A172 (cell line): ENCODE data around the gene SPOCK1. TPM values are rescaled to one million over a fixed set of nuclear protein-coding genes. Genes with fewer than 3 reads are reported as not detected.
A peak's percentile ranks its signal among the peaks of the same experiment; 100 is the strongest.

Experiments
- DNase-seq: peaks from one replicate; pipeline ENCODE4 v3.0.0-alpha.2; 2015; ENCODE audit warnings: low spot score
- total RNA-seq: library from RNA; depleted of rRNA; stranded (reverse); fragments of >200 nt; shearing (Covaris generic); gene quantifications from 2 replicates; pipeline ENCODE4 v1.2.3, GENCODE V29; 2014

The SPOCK1 gene
- total RNA-seq, 1 experiment from 2014 or later = 6.5 TPM

GRCh38 chr5:137115152-137115551 is 384.0 kb downstream of the SPOCK1 start:
- no peak for DNase-seq

DNA sequence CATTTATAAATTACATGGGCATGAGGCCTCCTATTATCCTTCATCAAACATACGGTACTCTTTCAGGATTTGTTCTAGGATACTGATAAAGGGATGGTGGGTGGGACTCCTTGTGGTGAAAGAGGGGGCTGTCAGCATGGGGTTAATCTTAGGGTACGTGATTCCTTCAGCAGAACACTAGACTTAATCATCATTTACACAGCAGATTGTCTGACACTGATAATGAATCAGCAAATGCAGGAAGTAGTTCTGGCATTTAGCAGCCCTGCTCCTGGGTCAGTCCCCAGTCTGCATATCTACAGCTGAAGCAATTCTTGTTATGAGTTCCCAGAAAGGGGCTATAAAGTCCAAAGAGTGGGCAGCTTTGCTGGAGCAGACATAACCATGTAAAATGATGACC is 384.6 kb downstream of the SPOCK1 start:
- peak; percentile 23 for DNase-seq

DNA sequence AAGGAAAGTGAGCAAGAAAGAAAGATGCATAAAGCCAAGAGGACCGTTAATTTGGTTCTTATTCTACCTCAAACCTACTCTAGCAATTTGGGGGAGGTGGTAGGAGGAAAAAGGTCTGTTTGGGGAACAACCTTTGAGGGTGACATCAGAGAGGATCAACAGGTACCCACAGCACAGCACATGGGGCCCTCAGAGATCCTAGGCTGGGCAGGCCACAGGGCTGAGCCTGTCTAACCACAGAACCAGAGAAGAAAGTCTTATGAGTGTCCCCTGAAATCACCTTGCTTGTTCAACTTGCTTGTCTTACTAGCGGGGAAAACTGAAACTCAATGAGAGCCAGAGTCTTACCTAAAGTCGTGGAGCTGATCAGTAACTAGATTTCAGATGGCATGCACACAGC is 385.2 kb downstream of the SPOCK1 start:
- DNase-seq = no peak

DNA sequence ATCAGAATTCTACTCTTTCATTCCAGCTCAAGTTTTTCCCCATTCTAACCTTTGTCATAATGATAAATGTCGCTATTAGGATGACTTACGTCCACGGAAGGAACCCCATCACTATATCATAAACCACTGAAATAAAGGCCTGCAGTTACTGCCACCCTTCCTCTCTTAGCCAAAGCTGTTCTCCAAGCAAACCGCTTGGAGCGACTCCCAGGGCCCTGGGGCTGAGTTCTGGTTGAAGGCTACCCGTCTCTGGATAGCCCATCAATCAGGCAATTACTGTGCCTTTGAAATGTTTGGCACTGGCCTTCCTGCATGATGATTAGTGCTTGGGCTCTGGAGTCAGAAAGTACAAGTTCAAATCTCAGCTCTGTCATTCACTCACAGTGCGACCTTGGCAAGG is 386.0 kb downstream of the SPOCK1 start:
- DNase-seq = no peak

DNA sequence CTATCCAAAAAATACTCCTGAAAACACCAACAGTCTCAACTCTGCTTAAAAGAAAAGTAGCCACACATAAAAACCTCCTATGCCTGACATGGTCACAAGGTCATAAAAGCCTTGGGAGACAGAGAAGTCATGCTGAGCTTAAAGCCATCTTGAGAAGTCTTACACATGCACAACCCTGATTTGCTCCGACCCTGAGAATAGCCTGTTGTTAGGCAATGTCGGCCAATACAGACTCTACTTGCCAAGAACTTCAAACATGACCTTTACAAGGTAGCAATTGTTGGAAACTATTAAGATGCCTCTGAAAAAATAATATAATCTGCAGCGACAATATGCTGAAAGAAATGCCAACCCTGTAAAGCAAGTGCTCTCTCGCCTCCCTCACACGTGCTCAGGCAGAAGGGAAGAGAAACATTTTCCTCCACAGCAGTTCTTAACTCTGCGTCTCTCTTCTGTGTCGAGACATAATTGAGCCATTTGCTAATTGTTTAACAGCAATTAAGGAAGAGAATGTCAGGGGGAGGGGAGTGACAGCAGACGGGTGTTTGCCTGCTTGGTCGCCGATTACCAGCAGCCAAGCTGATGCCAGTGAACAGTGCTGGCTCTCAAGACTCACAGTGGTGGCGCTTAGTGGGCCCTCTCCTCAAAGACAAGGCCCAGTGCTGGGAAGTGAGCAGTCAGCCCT is 393.6 kb downstream of the SPOCK1 start:
- no peak for DNase-seq

GRCh38 chr5:137101544-137101943 is 397.6 kb downstream of the SPOCK1 start:
- DNase-seq = no peak

DNA sequence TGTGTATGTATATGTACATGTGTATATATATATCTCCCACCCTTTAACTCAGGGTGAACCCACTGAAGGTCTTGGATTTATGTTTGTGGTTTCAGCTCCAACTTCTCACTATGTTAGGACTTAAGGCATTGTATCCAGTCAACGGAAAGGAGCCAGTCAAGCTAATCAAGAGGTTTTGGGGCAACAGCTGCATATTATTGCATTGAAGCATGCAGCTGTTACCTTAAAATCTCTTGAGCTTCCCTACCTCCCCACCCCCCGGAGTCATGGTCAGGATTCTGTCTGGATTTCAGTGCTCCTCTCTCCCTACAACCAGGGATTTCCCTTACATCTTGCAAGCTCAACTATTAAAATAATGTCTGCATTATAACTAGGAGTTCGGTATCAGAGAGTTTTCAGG is 399.5 kb downstream of the SPOCK1 start:
- DNase-seq = no peak

- DNase-seq = no peak
Measured at GRCh38 chr5:137098663-137099062, 400.5 kb downstream of the SPOCK1 start.

- DNase-seq = no peak
Measured at GRCh38 chr5:137098238-137098637, 400.9 kb downstream of the SPOCK1 start.

GRCh38 chr5:137097203-137097602 is 401.9 kb downstream of the SPOCK1 start:
- DNase-seq = no peak

GRCh38 chr5:137096149-137097103 is 402.7 kb downstream of the SPOCK1 start:
- peak; percentile 31 for DNase-seq

GRCh38 chr5:137095597-137095996 is 403.5 kb downstream of the SPOCK1 start:
- DNase-seq = no peak

GRCh38 chr5:137092831-137093230 is 406.3 kb downstream of the SPOCK1 start:
- DNase-seq = no peak

GRCh38 chr5:137091472-137091871 is 407.7 kb downstream of the SPOCK1 start:
- DNase-seq = no peak

GRCh38 chr5:137090721-137091120 is 408.4 kb downstream of the SPOCK1 start:
- DNase-seq = no peak

DNA sequence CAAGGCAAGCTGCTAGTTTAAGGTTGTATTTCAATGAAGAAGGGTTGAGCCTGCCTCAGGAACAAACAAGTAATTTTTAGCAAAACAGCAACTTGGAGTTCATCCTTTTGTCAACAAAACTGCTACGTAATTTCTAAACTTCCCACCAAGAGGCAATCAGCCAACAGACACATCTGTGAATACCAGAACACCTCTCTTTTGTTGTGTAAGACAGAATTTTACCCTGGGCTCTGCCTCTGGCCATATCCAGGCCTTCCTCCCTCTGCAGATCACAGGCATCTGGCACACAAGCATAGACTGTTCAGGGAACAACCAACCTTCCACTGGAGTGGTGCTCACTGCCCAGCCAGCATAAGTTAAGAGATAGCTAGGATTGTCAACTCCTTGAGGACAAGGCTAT is 409.0 kb downstream of the SPOCK1 start:
- DNase-seq = no peak

DNA sequence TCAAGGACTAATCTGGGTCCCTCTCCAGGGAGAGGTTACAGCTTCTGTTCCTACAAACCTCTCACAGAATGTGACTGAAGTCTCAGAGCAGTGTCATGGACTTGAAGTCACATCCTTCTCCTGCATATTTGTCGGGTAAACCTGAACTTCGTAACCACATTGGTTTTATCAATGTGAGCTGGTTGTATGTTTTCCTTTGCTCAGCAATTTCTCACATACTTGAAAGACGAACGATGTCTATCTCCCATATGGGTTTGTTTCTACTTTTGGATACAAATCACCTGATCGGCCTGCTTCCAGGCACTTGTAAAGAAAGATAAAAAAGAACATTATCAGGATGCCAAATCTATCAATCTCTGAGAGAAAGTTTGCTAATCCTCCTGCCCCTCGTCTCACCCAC is 411.0 kb downstream of the SPOCK1 start:
- DNase-seq = no peak

GRCh38 chr5:137086342-137086741 is 412.8 kb downstream of the SPOCK1 start:
- DNase-seq = no peak

DNA sequence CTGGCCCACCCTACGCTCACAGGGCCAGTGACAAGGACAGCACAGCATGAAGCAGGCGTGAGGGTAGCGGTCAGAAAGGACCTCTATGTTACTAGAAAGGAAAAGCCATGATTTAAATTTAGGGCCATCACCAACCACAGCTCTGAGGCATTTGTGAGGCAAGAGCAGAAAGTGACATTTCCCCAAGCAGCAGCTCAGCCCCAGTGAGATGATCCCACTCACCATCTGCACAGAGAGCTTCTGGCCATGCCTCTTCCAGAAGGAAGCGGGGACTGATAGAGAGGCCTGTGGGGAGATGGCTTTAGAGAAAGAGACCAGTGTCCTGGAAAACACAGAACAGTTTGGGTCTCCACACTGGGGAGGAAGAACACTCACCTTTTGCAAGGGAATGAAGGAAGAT is 413.9 kb downstream of the SPOCK1 start:
- DNase-seq = no peak

- no peak for DNase-seq
Measured at GRCh38 chr5:137084016-137084415, 415.1 kb downstream of the SPOCK1 start.

GRCh38 chr5:137082951-137083350 is 416.2 kb downstream of the SPOCK1 start:
- no peak for DNase-seq

DNA sequence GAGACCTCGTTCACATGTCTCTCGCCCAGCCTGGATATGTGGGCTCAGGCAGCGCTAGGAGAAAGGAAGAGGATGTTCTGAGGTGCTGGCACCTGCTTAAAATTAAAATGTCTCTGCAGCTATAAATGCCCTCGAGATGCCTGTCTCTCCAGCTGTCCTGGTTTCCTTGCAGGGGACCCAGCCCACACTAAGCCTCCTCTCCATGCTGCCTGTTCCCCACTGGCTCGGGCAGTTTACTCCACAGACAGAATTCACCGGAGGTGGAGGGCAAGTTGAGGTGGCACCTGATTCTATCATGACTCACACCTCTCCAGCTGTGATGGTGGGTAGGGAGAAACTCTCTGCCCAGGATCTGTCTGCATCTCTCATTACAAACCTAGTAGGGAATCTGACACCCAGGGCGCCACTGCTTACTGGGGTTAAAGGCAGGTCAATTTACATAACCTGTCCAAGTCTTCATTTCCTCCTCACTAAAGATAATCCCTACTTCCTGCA is 420.9 kb downstream of the SPOCK1 start:
- peak; percentile 97 for DNase-seq
